ENCODE measurements around the gene SSH2.

DNA sequence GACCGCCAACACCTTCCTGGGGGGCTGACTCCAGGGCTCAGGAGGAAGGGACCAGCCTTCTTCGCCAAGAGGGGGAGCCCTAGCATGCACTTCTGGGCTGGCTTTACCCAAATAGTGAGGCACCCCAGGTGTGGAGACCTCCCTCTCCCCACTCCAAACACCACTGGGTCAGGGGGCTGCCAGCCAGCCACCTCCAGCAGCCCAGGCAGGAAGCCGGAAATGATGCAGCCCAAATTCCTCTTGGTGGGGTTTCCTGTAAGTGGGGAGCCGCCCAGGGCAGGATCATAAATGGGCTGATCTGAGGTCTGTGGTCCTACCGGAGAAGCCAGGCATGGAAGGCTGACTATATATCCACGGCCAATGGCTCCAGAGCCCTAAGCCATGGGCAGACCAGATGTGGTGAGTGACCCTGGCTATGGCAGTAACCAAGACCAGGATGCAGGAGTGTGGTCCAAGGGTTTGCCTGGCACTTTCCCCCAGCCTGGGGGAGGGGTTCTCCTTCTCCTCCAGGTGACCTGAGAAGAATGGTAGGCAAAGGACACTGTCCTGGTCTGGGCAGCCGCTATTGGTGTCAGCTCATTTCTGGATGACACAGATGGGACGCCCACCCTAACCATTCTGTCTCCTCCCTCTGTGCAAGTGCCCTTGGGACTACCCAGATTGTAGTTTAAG is 344.8 kb downstream of the SSH2 start:
- TF ChIP-seq, protein P1, sequence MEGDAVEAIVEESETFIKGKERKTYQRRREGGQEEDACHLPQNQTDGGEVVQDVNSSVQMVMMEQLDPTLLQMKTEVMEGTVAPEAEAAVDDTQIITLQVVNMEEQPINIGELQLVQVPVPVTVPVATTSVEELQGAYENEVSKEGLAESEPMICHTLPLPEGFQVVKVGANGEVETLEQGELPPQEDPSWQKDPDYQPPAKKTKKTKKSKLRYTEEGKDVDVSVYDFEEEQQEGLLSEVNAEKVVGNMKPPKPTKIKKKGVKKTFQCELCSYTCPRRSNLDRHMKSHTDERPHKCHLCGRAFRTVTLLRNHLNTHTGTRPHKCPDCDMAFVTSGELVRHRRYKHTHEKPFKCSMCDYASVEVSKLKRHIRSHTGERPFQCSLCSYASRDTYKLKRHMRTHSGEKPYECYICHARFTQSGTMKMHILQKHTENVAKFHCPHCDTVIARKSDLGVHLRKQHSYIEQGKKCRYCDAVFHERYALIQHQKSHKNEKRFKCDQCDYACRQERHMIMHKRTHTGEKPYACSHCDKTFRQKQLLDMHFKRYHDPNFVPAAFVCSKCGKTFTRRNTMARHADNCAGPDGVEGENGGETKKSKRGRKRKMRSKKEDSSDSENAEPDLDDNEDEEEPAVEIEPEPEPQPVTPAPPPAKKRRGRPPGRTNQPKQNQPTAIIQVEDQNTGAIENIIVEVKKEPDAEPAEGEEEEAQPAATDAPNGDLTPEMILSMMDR (IDR thresholded peaks at IDR 0.05), result no peak
- TF ChIP-seq EZH2 (IDR thresholded peaks at IDR 0.05; ENCODE audit: borderline replicate concordance, insufficient read depth, low read depth, low read length, poor library complexity, severe bottlenecking), result no peak

Measured in B cell (primary cell).